Measurements from ENCODE around the gene ARHGEF17.

DNA sequence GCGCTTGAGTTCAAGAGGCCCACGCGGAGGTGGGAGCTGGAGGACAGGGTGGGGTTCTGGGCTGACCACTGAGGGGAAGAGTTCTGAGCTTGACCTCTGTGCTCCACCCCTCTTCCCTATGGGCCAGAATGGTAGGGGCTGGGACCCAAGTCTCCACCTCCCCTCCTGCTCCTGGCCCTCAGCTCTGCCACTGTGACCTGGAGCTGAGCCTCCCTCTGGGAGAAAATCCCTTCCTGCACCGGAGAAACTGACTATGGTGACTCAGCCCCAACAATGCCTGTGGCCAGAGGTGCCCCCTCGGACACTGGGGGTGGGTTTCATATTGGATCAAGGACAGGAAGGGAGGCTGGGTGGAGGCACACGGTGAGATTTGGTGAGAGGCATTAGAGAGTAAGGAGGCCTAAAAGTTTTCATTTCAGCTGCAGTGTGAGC lies 91.1 kb downstream of the ARHGEF17 start:
- no peak for TF ChIP-seq POLR2A (IDR thresholded peaks at IDR 0.05; ENCODE audit: low read length)
- TF ChIP-seq GATA1 (IDR thresholded peaks at IDR 0.05; ENCODE audit: low read depth, low read length) = no peak

All from erythroblast (primary cell).